ENCODE measurements around the gene NOX3.

The NOX3 gene

DNA sequence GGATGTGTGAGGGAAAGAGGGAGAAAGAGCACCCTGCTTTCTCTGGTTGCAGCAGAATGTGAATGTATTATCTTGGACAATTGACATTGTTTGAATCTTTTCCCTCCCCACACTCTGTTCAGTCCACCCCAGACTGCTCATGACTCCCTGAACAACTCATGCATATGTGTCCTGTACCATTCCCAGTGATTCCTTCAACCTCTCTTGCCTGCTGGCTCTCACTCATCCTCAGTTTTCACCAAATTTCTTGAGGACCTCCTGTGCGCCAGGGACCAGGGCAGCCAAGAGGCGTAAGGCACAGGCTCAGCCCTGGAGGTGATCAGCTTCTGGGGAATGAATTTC, 5.4 kb downstream of the NOX3 start:
- DNase-seq (ENCODE audit: insufficient read length, low spot score) (no peak), FAIRE-seq (no peak)
- TF ChIP-seq POLR2A (IDR thresholded peaks at IDR 0.05; ENCODE audit: low read depth, low read length) = no peak

DNA sequence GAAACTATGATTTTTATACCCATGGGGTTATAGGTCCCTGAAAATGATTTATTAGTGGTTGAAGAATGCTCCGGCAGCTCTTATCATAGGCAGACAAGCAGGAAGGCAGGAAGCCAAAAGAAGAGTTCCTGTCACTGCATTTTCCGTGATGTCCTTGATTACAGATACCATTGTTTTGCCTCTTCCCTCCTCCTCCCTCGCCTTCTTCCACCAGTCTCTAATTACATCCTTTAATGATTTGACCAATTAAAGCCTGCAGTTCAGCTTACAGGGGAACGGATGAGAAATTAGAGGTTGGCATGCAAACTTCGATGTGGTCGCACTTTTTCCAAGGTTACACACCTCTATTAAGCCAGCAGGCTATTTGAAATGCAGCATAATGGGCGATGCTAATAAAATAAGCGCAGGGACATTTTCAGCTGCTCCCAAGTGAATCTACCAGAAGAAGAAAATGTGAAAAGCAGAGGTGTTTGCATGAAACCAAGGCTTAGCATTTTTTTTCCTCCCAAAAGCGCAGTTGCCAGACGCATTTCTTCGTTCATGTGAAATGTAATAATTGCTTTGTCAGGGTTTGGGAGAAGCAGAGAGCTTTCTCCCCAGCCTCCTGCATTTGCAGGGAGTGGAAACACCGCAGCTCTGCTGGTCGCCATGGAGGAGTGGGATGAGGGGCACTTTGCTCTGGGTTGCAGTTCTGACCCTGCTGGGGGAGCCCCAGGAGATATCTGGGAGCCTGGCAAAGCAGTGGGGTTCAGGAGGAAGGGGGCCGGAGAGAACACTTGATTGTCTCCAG, 6.0 kb downstream of the NOX3 start:
- TF ChIP-seq POLR2A (IDR thresholded peaks at IDR 0.05; ENCODE audit: low read depth, low read length) = no peak
- no peak for FAIRE-seq
- DNase-seq (ENCODE audit: insufficient read length, low spot score) = no peak

DNA sequence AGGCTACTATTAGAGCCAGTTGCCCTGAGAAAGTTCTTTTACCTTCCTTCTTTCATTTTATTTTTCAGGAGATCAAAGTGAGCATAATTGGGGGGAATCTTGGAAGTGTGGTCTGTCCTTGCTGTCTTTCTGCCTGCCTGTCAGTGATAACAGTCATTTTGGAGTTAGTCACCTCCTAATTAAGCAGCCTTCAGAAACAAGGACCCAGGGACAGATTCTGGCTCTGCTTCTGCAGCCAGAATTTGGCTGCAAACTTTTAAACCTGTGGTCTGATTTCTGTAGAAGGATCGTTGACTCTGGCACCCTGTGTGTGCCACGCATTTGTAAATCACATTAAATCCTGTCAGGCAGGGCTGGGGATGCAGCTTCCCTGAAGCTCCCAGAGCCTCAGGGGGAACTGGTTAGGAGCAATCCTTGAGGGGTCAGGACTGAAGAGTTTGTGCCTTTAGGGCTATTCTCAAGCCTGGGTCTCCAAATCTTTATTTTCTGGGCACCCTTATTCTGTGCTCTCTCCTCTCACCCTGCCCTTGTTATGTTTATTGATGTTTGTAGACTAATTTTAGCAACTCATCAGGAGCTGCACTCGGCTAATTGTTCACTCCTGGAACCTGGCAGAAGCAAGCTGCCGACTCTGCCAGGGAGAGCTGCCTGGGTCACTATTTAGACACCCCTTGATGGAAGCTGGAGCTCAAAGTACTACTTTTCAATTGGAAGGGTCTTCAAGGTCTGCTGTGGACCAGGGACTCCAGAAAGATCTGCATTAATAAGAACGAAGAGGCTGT, 6.8 kb downstream of the NOX3 start:
- no peak for DNase-seq (ENCODE audit: insufficient read length, low spot score)
- no peak for TF ChIP-seq POLR2A (IDR thresholded peaks at IDR 0.05; ENCODE audit: low read depth, low read length)
- no peak for FAIRE-seq

DNA sequence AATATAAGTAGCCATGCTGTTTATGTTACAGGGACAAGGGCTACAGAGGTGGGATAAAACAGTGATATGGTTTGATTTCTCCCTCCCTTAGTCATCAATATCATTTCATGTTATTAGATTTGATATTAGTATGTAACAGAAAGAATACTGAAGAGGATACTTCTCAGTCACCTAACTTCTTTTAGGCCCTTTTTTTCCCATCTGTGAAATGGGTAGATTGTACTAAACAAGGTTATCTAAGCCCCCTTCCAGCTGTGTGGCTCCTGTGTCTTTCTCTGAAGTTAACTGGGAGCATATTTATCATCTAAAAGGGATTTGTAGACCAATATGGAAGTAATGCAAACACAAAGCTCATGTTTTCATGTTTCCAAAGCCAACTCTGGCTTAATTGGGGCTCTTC, 7.7 kb downstream of the NOX3 start:
- DNase-seq (ENCODE audit: insufficient read length, low spot score) = no peak
- no peak for FAIRE-seq
- TF ChIP-seq POLR2A (IDR thresholded peaks at IDR 0.05; ENCODE audit: low read depth, low read length) = no peak

DNA sequence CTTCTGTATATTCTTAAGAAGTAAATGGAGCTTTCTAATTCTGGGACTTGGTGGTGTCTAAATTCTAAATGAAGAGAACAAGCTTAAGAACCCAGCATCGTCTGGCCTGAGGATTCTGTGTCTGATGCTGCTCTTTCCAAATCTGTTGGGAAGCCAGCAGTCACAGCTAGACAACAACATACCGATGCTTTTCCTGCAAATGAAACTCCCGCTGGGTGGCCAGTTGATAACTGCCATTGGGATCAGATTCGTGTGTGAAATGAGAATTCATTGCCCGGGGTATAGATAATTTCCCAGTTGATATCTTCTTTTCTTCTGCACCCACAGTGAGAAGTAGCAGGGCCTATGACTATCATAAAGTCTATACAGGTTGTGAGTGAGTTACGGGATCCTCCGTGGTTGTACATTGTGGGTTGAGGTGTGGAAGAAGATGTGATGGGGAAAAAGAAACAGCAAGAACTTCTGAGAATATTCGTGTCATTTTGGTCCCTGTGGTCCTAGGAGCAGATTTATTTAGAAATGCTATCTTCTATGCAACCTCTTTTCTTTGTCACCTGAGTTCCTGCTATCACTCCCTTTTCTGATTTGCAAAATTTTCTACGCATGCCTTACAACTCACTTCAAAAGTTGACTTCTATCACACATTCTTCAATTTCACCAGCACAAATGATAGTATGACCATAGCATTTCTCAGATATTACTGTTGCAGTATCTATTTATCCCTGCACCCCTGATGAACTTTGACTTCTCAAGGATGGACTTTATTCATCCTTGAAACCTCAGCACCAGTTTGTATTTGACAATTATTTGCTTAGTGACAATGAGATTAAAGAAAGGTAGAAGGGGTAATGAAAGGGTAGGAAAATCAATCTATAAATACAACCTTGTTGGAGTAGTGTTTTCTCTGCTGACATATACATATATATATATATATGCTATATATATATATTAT, 10.4 kb downstream of the NOX3 start:
- FAIRE-seq (no peak), DNase-seq (ENCODE audit: insufficient read length, low spot score) (no peak)
- no peak for TF ChIP-seq POLR2A (IDR thresholded peaks at IDR 0.05; ENCODE audit: low read depth, low read length)

DNA sequence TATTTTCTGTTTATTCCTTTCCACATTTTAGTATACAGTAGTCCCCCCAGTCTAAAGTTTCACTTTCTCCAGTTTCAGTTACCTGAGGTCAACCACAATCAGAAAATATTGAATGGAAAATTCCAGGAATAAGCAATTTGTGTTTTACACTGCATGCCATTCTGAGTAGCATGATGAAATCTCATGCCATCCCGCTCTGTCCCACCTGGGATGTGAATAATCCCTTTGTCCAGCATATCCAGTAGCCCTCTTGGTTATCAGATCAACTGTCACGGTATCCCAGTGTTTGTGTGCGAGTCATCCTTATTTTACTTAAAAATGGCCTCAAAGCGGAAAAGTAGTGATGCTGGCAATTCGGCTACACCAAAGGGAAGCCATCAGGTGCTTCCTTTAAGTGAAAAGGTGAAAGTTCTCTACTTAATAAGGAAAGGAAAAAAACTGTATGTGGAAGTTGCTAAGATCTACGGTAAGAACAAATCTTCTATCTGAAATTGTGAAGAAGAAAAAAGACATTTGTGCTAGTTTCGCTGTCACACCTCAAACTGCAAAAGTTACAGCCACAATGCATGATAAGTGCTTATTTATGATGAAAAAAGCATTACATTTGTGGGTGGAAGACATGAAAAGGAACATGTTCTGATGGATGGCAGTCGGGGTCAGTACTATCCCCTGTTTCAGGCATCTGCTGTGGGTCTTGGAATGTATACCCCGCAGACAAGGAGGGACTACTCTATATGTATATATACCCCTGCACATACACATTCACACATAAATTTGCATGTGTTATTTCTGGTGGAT, 11.3 kb downstream of the NOX3 start:
- no peak for DNase-seq (ENCODE audit: insufficient read length, low spot score)
- no peak for FAIRE-seq
- no peak for TF ChIP-seq POLR2A (IDR thresholded peaks at IDR 0.05; ENCODE audit: low read depth, low read length)

DNA sequence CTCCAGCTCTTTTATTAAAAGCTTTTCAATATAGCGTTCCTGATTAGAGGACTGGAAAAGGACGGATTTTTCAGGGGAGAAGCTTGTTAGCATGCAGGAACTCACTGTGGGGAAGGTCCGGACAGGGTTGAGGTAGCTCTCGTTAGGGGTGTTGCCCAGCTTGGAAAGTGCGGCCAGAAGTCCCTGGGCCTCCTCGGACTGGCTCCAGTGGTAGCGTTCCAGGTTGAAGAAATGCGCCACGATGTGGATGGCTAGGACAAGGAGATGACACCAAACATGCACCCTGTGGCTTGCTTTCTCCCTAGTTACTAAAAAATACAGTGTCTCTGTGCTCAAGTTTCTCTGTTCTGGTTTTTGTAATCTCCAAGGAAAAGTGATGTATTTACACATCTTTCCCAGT, 12.5 kb downstream of the NOX3 start:
- FAIRE-seq (no peak), DNase-seq (ENCODE audit: insufficient read length, low spot score) (no peak)

DNA sequence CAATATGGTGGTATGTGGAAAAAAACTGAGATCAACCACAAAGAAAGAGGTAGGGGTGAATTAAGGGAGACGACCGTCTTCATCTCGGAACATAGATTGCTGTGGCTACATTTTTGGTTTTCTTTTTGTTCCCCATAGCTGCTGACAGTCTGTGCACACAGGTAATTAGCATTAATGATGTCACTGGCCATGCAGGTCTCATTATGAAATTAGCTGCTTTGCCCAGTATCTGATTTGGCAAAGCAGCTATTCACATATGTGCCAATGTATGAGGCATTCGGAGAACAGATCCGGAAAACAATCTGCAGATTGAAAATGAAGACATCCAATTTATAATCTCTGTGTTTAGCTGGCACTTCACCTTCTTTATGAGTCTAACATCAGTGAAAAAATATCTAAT, 13.1 kb downstream of the NOX3 start:
- DNase-seq (ENCODE audit: insufficient read length, low spot score) (no peak), FAIRE-seq (no peak)
- no peak for TF ChIP-seq POLR2A (IDR thresholded peaks at IDR 0.05; ENCODE audit: low read depth, low read length)

More for the DNA sequence above, 12.5 kb downstream of the NOX3 start:
- TF ChIP-seq POLR2A (IDR thresholded peaks at IDR 0.05; ENCODE audit: low read depth, low read length) = no peak

DNA sequence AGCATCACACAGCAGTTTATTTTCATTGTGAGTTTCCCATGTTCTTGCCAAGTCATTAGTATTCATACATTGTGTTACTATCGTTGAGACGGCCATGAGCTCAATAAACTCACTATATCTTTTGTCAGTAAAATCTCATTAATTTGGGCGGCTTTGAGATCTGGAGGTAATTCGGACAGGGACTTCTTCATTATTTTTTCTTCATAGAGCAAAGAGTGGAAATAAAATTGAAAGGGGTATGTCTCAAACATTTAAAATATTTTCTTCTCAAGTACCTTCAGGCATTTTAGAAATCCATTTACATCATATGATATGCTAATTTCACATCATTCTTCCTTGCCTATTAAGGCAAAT, 14.6 kb downstream of the NOX3 start:
- TF ChIP-seq POLR2A (IDR thresholded peaks at IDR 0.05; ENCODE audit: low read depth, low read length) = no peak
- FAIRE-seq (no peak), DNase-seq (ENCODE audit: insufficient read length, low spot score) (no peak)

DNA sequence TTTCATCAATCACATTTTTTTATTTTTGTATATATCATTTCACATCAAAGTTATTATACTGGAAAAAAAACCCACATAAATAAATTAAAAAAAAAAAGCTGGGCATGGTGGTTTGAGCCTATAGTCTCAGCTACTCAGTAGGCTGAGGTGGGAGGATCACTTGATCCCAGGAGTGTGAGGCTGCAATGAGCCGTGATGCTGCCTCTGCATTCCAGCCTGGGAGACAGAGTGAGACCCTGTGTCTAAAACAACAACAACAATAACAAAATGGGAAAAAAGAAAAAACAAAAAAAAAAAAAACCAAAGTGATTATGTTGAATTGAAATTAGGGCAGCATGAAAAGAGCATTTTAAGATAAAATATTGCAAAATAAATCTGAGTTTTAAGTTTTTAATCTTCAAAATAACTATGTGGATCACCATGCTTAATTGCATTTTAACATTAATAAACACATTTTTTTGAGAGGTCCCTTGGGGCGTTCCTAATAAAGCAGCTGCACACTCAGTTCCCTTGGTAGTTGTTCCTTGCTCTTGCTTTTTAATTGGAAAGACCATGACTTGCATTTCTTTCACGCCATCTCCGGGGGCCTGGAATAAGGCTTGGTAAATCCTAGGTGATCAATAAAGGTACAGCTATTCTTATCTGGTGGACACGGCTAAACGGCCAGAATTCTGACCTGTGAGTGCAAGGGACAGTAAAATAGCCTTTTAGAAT, 15.1 kb downstream of the NOX3 start:
- DNase-seq (ENCODE audit: insufficient read length, low spot score) (no peak), FAIRE-seq (no peak)
- no peak for TF ChIP-seq POLR2A (IDR thresholded peaks at IDR 0.05; ENCODE audit: low read depth, low read length)

DNA sequence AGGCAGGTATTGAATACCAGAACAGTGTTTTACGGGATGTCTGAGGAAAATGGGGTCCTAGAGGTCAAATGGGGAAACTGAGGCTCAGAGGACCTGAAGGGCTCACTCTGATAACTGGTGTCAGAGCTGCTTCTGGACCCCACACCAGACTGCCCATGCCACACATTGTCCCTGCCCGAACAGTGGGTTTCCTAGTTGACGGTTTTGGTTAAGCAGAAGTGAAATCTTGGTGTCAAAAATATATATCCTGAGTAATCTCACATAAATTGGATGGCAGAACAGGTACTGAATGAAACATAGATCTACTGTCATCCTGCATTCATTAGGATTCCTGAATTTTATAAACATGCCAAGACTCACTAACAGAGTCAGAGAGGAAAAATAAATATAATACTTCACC, 16.3 kb downstream of the NOX3 start:
- TF ChIP-seq POLR2A (IDR thresholded peaks at IDR 0.05; ENCODE audit: low read depth, low read length) = no peak
- no peak for DNase-seq (ENCODE audit: insufficient read length, low spot score)
- FAIRE-seq = no peak

DNA sequence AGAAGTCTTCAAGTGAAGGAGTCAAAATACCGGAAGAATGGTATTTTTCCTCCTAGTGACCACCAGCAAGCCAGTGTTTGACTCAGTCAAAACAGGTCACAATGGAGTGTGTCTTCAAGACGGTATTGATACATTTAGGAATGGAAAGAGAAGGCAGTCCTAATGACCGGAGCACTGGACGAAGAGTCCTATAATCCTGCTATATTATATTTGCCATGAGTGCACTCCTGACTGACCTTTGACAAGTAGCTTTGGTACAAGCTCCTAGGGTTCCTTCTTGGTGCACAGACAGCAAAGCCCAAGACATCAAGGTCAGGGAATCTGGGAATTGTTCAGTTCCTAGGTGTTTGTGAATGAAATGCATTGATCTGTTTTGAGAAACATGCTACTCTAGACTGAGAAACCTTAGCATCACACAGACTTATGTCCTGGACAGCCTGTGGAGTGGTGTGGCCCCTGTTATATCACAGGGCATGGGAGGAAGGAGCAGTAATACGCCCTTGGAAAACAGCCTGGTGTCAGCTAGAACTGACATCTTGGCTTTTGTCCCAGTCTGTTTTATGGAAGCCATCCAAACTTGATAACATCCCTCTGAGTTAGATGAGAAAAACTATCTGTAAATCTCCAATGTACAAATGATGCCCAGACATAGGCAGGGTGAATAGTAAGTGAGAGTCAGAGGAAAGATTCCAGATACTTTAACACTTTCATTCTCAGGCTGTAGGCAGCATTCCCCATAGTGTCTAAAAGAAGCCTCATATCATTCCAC, 18.5 kb downstream of the NOX3 start:
- FAIRE-seq = no peak

More for the DNA sequence above, 18.5 kb downstream of the NOX3 start:
- TF ChIP-seq POLR2A (IDR thresholded peaks at IDR 0.05; ENCODE audit: low read depth, low read length) = no peak
- no peak for DNase-seq (ENCODE audit: insufficient read length, low spot score)
